LNCaP clone FGC (cell line): ENCODE measurements around the gene RAB23.
A peak's percentile ranks its signal among the peaks of the same experiment; 100 is the strongest.
"Not testable (repeated sequence)": the region's sequence is repeated elsewhere in the genome, so short reads cannot be mapped to it uniquely, and the experiment has no call there.

Experiments
- DNase-seq: peaks from one replicate; pipeline ENCODE4 v3.0.0-alpha.2; 2011; ENCODE audit warnings: low read depth
- H3K4me3 ChIP-seq: 2 replicates; pipeline ENCODE4 v1.5.1; 2011; ENCODE audit warnings: mild to moderate bottlenecking, low read depth, low read length, control low read depth
- CTCF ChIP-seq: IDR thresholded peaks from 2 replicates; pipeline ENCODE4 v1.5.1; 2012; ENCODE audit warnings: mild to moderate bottlenecking; ENCODE audit not compliant: control insufficient read depth, insufficient read depth; ENCODE audit errors: extremely low read depth

Gene RAB23

GRCh38 chr6:57243954-57244353 is 21.8 kb upstream of the RAB23 start:
- no peak overlapping the region for H3K4me3 ChIP-seq
- DNase-seq, result no peak

GRCh38 chr6:57243526-57243925 is 21.4 kb upstream of the RAB23 start:
- not testable (repeated sequence) for DNase-seq, H3K4me3 ChIP-seq

More at GRCh38 chr6:57243954-57244353, 21.8 kb upstream of the RAB23 start:
- TF ChIP-seq CTCF, result no peak

- DNase-seq, result no peak
- H3K4me3 ChIP-seq, result no peak overlapping the region
- no peak for TF ChIP-seq CTCF
Measured at GRCh38 chr6:57242505-57242904, 20.4 kb upstream of the RAB23 start.

- DNase-seq, result no peak
- no peak overlapping the region for H3K4me3 ChIP-seq
- TF ChIP-seq CTCF, result no peak
Measured at GRCh38 chr6:57226221-57226620, 4.1 kb upstream of the RAB23 start.

GRCh38 chr6:57224769-57225515 is 2.8 kb upstream of the RAB23 start:
- DNase-seq, result no peak
- no peak for TF ChIP-seq CTCF
- no peak overlapping the region for H3K4me3 ChIP-seq

- TF ChIP-seq CTCF, result no peak
- DNase-seq, result no peak
- peak overlapping the region; percentile 90 for H3K4me3 ChIP-seq
Measured at GRCh38 chr6:57222743-57223077, 603 bp upstream of the RAB23 start.

GRCh38 chr6:57221191-57221935 is 744 bp downstream of the RAB23 start:
- DNase-seq, result no peak
- TF ChIP-seq CTCF, result peak; percentile 16; the same call in 1 of the 2 replicates
- H3K4me3 ChIP-seq, result peak overlapping the region; percentile 90
